ENCODE measurements around the gene ATXN2. TPM values are rescaled to one million over a fixed set of nuclear protein-coding genes. Genes with fewer than 3 reads are reported as not detected.
"Not testable (repeated sequence)": the region's sequence is repeated elsewhere in the genome, so short reads cannot be mapped to it uniquely, and the experiment has no call there.

The ATXN2 gene
- total RNA-seq, 1 donor from 2014 or later, result 70.3 TPM

DNA sequence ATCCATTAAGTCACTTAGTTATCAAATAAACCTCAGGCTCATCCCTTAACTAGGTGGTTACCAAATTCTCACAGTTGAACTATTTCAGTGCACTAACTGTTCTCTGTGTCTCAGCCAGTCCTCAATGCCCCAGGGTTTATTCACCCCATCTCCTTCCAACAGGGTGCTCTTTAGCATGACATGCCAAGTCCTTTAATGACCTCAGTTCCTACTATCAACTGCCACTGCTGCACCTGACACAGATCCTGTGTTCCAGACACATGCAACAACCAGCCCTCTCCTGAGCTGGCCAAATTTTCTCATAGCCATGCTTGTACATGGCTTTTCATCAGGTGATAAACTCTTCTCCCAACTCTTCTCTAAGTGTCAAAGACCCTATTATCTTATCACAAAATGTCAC lies 80.0 kb downstream of the ATXN2 start:
- intact Hi-C loops (cut with DNase I), result no loop called here
- no peak for DNase-seq
- H3K36me3 ChIP-seq, result peaks cover 100% of the 10 kb centered on the region

GRCh38 chr12:111507719-111508118 lies 91.4 kb downstream of the ATXN2 start:
- not testable (repeated sequence) for H3K9me3 ChIP-seq, ATAC-seq

More for the DNA sequence above, 80.0 kb downstream of the ATXN2 start:
- H3K4me3 ChIP-seq, result no peak overlapping the region
- H3K4me1 ChIP-seq, result no peaks in the 10 kb centered on the region
- H3K9me3 ChIP-seq, result no peaks in the 10 kb centered on the region
- no peaks in the 10 kb centered on the region for H3K27me3 ChIP-seq (ENCODE audit: low read depth)
- H3K27ac ChIP-seq, result no peak overlapping the region
- no peak for TF ChIP-seq CTCF (IDR thresholded peaks at IDR 0.05)
- no peak for ATAC-seq

DNA sequence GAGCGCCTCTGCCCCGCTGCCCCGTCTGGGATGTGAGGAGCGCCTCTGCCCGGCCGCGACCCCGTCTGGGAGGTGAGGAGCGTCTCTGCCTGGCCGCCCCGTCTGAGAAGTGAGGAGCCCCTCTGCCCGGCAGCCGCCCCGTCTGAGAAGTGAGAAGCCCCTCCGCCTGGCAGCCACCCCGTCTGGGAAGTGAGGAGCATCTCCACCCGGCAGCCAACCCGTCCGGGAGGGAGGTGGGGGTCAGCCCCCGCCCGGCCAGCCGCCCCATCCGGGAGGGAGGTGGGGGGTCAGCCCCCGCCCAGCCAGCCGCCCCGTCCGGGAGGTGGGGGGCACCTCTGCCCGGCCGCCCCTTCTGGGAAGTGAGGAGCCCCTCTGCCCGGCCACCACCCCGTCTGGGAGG lies 91.9 kb downstream of the ATXN2 start:
- ATAC-seq; H3K27me3 ChIP-seq (ENCODE audit: low read depth); H3K4me3 ChIP-seq; H3K4me1 ChIP-seq; intact Hi-C loops (cut with DNase I); H3K9me3 ChIP-seq; DNase-seq; H3K27ac ChIP-seq: not testable (repeated sequence)
- H3K36me3 ChIP-seq, result peaks cover 85% of the 10 kb centered on the region

More at GRCh38 chr12:111507719-111508118, 91.4 kb downstream of the ATXN2 start:
- H3K27me3 ChIP-seq (ENCODE audit: low read depth); DNase-seq; H3K4me1 ChIP-seq; H3K4me3 ChIP-seq; intact Hi-C loops (cut with DNase I); H3K27ac ChIP-seq: not testable (repeated sequence)
- H3K36me3 ChIP-seq, result peaks cover 85% of the 10 kb centered on the region

GRCh38 chr12:111506260-111506659 lies 92.9 kb downstream of the ATXN2 start:
- Histone ChIP-seq H3K9me3 (no peaks in the 10 kb centered on the region), H3K4me3 (no peak overlapping the region), H3K4me1 (no peaks in the 10 kb centered on the region), H3K27ac (no peak overlapping the region), H3K27me3 (ENCODE audit: low read depth) (no peaks in the 10 kb centered on the region), H3K36me3 (peaks cover 82% of the 10 kb centered on the region)
- intact Hi-C loops (cut with DNase I), result no loop called here
- DNase-seq (no peak), ATAC-seq (no peak)
- no peak for TF ChIP-seq CTCF (IDR thresholded peaks at IDR 0.05)

DNA sequence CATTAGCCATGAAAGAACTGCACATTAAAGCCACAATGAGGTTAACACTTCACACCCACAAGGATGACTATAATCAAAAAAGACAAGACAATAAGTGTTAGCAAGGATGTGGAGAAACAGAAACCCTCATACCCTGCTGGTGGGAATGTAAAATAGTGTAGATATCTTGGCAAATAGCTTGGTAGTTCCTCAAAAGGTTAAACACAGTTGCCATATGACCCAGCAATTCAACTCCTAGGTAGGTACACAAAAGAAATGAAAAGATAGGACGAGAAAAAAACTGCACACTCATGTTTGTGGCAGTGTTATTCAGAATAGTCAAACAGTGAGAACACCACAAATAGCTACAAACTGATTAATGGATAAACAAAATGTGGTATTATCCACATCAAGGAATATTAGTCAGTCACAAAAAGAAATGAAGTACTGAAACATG lies 93.5 kb downstream of the ATXN2 start:
- Histone ChIP-seq H3K4me3 (no peak overlapping the region), H3K36me3 (peaks cover 81% of the 10 kb centered on the region), H3K27me3 (ENCODE audit: low read depth) (no peaks in the 10 kb centered on the region), H3K9me3 (no peaks in the 10 kb centered on the region), H3K4me1 (no peaks in the 10 kb centered on the region), H3K27ac (no peak overlapping the region)
- ATAC-seq (no peak), DNase-seq (no peak)
- intact Hi-C loops (cut with DNase I), result no loop called here
- TF ChIP-seq CTCF (IDR thresholded peaks at IDR 0.05), result no peak

GRCh38 chr12:111503116-111503515 lies 96.0 kb downstream of the ATXN2 start:
- no peak for TF ChIP-seq CTCF (IDR thresholded peaks at IDR 0.05)
- DNase-seq (no peak), ATAC-seq (no peak)
- no peak overlapping the region for H3K27ac ChIP-seq
- no peaks in the 10 kb centered on the region for H3K27me3 ChIP-seq (ENCODE audit: low read depth)
- H3K36me3 ChIP-seq, result peaks cover 66% of the 10 kb centered on the region
- no peaks in the 10 kb centered on the region for H3K4me1 ChIP-seq
- intact Hi-C loops (cut with DNase I), result no loop called here
- no peak overlapping the region for H3K4me3 ChIP-seq
- no peaks in the 10 kb centered on the region for H3K9me3 ChIP-seq

- H3K36me3 ChIP-seq, result peaks cover 68% of the 10 kb centered on the region
These were observed 104.4 kb downstream of the ATXN2 start for GRCh38 chr12:111494676-111495075.

GRCh38 chr12:111492979-111493378 lies 106.1 kb downstream of the ATXN2 start:
- DNase-seq; H3K27me3 ChIP-seq (ENCODE audit: low read depth); H3K27ac ChIP-seq; ATAC-seq; H3K4me1 ChIP-seq; H3K4me3 ChIP-seq; H3K9me3 ChIP-seq; intact Hi-C loops (cut with DNase I): not testable (repeated sequence)
- H3K36me3 ChIP-seq, result peaks cover 83% of the 10 kb centered on the region

More at GRCh38 chr12:111494676-111495075, 104.4 kb downstream of the ATXN2 start:
- no peak overlapping the region for H3K27ac ChIP-seq
- ATAC-seq (no peak), DNase-seq (no peak)
- no peaks in the 10 kb centered on the region for H3K9me3 ChIP-seq
- TF ChIP-seq CTCF (IDR thresholded peaks at IDR 0.05), result no peak
- intact Hi-C loops (cut with DNase I), result no loop called here
- H3K4me3 ChIP-seq, result no peak overlapping the region
- H3K4me1 ChIP-seq, result no peaks in the 10 kb centered on the region
- no peaks in the 10 kb centered on the region for H3K27me3 ChIP-seq (ENCODE audit: low read depth)
